GM12874 (cell line): ENCODE measurements around the gene NTN5.

Experiments
- TF ChIP-seq, protein P1 (sequence below): IDR thresholded peaks from 2 replicates; pipeline ENCODE4 v1.5.1; 2011; ENCODE audit warnings: low read depth, mild to moderate bottlenecking, control low read depth, low read length, moderate library complexity; ENCODE audit not compliant: insufficient read depth

Gene NTN5

DNA sequence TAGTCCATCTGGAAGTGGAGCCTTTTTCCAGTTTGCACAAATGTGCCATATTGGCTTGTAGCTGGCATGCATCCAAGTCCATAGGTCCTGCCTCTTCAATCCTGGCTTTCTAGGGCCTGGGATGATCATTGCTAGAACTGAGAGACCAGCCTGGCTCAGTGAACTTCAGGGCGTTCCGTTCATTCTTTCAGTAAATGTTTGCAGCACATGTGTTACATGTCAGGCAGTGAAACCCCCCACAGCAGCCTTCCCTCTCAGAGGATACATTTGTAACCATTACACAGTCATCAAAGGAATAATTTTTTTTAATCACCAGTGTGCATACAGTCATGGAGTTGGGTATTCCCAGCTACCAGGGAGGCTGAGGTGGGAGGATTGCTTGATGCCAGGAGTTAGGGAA lies 32.6 kb upstream of the NTN5 start:
- TF ChIP-seq, protein P1, sequence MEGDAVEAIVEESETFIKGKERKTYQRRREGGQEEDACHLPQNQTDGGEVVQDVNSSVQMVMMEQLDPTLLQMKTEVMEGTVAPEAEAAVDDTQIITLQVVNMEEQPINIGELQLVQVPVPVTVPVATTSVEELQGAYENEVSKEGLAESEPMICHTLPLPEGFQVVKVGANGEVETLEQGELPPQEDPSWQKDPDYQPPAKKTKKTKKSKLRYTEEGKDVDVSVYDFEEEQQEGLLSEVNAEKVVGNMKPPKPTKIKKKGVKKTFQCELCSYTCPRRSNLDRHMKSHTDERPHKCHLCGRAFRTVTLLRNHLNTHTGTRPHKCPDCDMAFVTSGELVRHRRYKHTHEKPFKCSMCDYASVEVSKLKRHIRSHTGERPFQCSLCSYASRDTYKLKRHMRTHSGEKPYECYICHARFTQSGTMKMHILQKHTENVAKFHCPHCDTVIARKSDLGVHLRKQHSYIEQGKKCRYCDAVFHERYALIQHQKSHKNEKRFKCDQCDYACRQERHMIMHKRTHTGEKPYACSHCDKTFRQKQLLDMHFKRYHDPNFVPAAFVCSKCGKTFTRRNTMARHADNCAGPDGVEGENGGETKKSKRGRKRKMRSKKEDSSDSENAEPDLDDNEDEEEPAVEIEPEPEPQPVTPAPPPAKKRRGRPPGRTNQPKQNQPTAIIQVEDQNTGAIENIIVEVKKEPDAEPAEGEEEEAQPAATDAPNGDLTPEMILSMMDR = no peak

GRCh38 chr19:48703316-48703715 lies 30.5 kb upstream of the NTN5 start:
- TF ChIP-seq, protein P1 = no peak

- TF ChIP-seq, protein P1 = no peak
Measured at GRCh38 chr19:48702701-48703100, 29.9 kb upstream of the NTN5 start.

DNA sequence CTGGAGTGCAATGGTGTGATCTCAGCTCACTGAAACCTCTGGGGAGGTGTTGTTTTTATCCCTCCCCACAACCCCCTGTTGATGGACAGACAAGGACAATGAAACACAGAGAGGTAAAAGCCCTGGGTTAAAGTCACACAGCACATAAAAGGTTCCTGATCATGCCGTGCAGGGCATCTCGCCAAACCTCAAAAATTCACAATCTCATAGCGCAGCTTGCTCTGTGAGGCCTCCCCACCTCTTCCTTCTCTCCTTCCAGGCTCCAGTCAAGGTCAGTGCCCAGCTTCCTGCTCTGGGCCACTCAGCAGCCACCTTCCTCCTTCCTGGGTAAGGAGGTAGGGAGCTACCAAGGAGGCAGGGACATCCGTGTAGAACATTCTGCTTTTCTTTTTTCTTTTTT lies 25.2 kb upstream of the NTN5 start:
- TF ChIP-seq, protein P1 = no peak

DNA sequence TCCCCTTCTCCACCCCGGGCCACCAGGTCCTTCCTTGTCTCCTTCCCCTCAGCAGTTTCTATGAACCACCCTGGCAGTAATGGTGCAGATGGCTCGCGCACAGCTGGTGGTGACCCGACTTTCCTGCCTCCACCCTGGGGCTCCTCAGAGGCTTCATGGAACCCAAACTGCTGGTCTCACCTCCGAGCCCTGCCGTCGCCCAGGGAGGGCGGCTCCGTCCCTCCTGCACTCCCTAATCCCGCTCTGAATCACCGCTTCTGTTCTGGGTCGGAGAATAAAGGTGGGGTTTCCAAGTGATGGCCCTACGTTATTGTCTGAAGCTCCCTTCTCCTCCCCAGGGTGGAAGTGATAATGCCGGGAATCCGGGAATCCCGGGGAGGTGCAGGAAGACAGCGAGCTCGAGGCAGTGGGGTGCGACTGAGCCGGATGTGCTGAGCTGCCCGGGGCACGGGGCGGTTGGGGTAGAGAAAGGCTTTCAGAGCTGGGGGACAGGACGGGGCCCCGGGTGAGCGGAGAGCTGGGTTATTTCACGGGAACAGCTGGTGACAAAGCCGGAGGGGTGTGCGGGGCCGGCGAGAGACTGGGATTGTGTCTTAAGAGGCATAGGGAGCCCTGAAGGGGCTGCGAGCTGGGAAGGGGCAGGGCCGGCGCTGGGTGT lies 23.7 kb upstream of the NTN5 start:
- TF ChIP-seq, protein P1 = no peak

- TF ChIP-seq, protein P1 = no peak
Measured at GRCh38 chr19:48695743-48696352, 23.0 kb upstream of the NTN5 start, which contains the start of gene FUT2. TSS of gene FUT2 (plus strand) at chr19:48695971. CDS start at chr19:48702957, 6,986 bp downstream.

DNA sequence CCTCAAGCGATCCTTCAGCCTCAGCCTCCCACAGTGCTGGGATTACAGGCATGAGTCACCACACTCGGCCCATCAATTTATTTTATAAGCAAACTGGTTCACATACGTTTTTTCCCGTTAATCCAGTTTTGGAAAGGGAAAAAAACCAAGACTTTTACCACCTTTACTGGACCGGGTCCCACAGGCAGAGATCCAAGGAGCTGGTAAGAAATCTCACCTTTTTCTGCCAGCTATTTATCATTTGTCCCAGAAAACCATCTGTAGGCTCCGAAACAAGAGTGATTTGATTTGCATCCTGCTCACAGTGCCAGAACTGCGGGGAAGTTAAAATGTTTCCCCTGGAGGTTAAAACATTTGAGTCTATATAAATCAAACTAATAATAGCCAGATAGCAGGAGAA lies 16.6 kb upstream of the NTN5 start:
- TF ChIP-seq, protein P1 = no peak
